IMR-90 (cell line): ENCODE measurements around the gene MRPL12. TPM values are rescaled to one million over a fixed set of nuclear protein-coding genes. Genes with fewer than 3 reads are reported as not detected.

Experiments used
- ATAC-seq: fragments of 200-7000 bp; cut with Tn5 transposase; 2 replicates; pipeline ENCODE4 v1.9.1; 2020; ENCODE audit warnings: low read depth, mild to moderate bottlenecking, moderate library complexity
- BruUV-seq: library from RNA; stranded (reverse); fragments of 400-500 nt; replicated peaks from 2 replicates; lab custom pipeline; 2021; lab: Mats Ljungman, UMichigan
- CTCF ChIA-PET: fragments of 300-600 bp; formaldehyde crosslinking; extraction: SDS; loops from one replicate; lab custom pipeline; 2021; ENCODE audit warnings: antibody characterized with exemption; lab: Yijun Ruan, JAX
- POLR2A ChIA-PET: fragments of 300-600 bp; sonication (Branson Sonifier 250); formaldehyde crosslinking; loops from one replicate; lab custom pipeline; 2022; ENCODE audit warnings: antibody characterized with exemption; ENCODE audit not compliant: unreplicated experiment; lab: Charles Lee
- DNase-seq: peaks from one replicate; pipeline ENCODE4 v3.0.0; 2013
- H2AFZ ChIP-seq: replicated peaks from 2 replicates; pipeline ENCODE3; 2013; ENCODE audit warnings: low read length, mild to moderate bottlenecking; ENCODE audit not compliant: poor library complexity
- H2AK5ac ChIP-seq: 2 replicates; pipeline ENCODE4 v1.6.1; 2013; ENCODE audit warnings: low read depth, low read length, inconsistent platforms
- H2AK9ac ChIP-seq: replicated peaks from 2 replicates; pipeline ENCODE3; 2013; ENCODE audit warnings: mild to moderate bottlenecking, low read depth, low read length, moderate library complexity; ENCODE audit not compliant: poor library complexity
- H2BK120ac ChIP-seq: 2 replicates; pipeline ENCODE4 v1.6.1; 2013; ENCODE audit warnings: low read depth, low read length, inconsistent platforms
- H2BK15ac ChIP-seq: 3 replicates; pipeline ENCODE4 v1.6.1; 2013; ENCODE audit warnings: low read depth, low read length, inconsistent platforms
- H2BK20ac ChIP-seq: 2 replicates; pipeline ENCODE4 v1.6.1; 2013; ENCODE audit warnings: low read depth, mild to moderate bottlenecking, inconsistent platforms, low read length, moderate library complexity
- H2BK5ac ChIP-seq: 2 replicates; pipeline ENCODE4 v1.6.1; 2013; ENCODE audit warnings: mild to moderate bottlenecking, low read depth, low read length, inconsistent platforms; ENCODE audit not compliant: poor library complexity, severe bottlenecking
- H3K14ac ChIP-seq: replicated peaks from 2 replicates; pipeline ENCODE4 v1.6.1; 2013; ENCODE audit warnings: low read depth, low read length, inconsistent platforms
- H3K18ac ChIP-seq: 2 replicates; pipeline ENCODE4 v1.6.1; 2013; ENCODE audit warnings: low read depth, low read length, control low read depth
- H3K23ac ChIP-seq: 2 replicates; pipeline ENCODE4 v1.6.1; 2013; ENCODE audit warnings: low read depth, low read length, inconsistent platforms
- H3K27ac ChIP-seq: 2 replicates; pipeline ENCODE4 v1.5.1; 2013; ENCODE audit warnings: mild to moderate bottlenecking, control low read depth, low read length; ENCODE audit not compliant: insufficient read depth
- H3K27me3 ChIP-seq: 2 replicates; pipeline ENCODE4 v1.6.1; 2013; ENCODE audit warnings: low read length; ENCODE audit not compliant: control insufficient read depth, insufficient read depth
- H3K36me3 ChIP-seq: 2 replicates; pipeline ENCODE4 v1.6.1; 2013; ENCODE audit warnings: low read length, mixed read lengths; ENCODE audit not compliant: control insufficient read depth, insufficient read depth
- H3K4ac ChIP-seq: 2 replicates; pipeline ENCODE4 v1.6.1; 2013; ENCODE audit warnings: low read depth, low read length, inconsistent platforms
- H3K4me1 ChIP-seq: 2 replicates; pipeline ENCODE4 v1.6.1; 2013; ENCODE audit warnings: low read length, mixed read lengths; ENCODE audit not compliant: control insufficient read depth, insufficient read depth
- H3K4me2 ChIP-seq: 2 replicates; pipeline ENCODE4 v1.6.1; 2013; ENCODE audit warnings: low read depth, mild to moderate bottlenecking, control low read depth, low read length, moderate library complexity
- H3K4me3 ChIP-seq: 2 replicates; pipeline ENCODE4 v1.5.1; 2013; ENCODE audit warnings: low read depth, mild to moderate bottlenecking, control low read depth, low read length, moderate library complexity; ENCODE audit not compliant: insufficient read depth
- H3K56ac ChIP-seq: 2 replicates; pipeline ENCODE4 v1.6.1; 2013; ENCODE audit warnings: low read length, inconsistent platforms; ENCODE audit not compliant: insufficient read depth; ENCODE audit errors: extremely low read depth
- H3K79me1 ChIP-seq, 2 experiments: 2 replicates each; pipeline ENCODE4 v1.6.1; 2013; ENCODE audit warnings: low read length in 2 of 2, inconsistent platforms in 1 of 2, low read depth in 1 of 2
- H3K9ac ChIP-seq: 2 replicates; pipeline ENCODE4 v1.6.1; 2013; ENCODE audit warnings: low read depth, low read length, control low read depth
- H3K9me1 ChIP-seq: 2 replicates; pipeline ENCODE4 v1.6.1; 2013; ENCODE audit warnings: low read length, inconsistent platforms; ENCODE audit not compliant: insufficient read depth
- H3K9me3 ChIP-seq: 2 replicates; pipeline ENCODE4 v1.6.1; 2013; ENCODE audit warnings: low read length; ENCODE audit not compliant: control insufficient read depth, insufficient read depth
- H4K20me1 ChIP-seq: 2 replicates; pipeline ENCODE4 v1.6.1; 2013; ENCODE audit warnings: low read length, inconsistent platforms; ENCODE audit not compliant: insufficient read depth
- H4K5ac ChIP-seq: 2 replicates; pipeline ENCODE4 v1.6.1; 2013; ENCODE audit warnings: mild to moderate bottlenecking, low read depth, low read length, control low read depth
- H4K8ac ChIP-seq, 2 experiments: 2 replicates each; pipeline ENCODE4 v1.6.1; 2013; ENCODE audit warnings: low read depth in 2 of 2, low read length in 2 of 2, control low read depth in 1 of 2, inconsistent platforms in 1 of 2
- H4K91ac ChIP-seq: 2 replicates; pipeline ENCODE4 v1.6.1; 2013; ENCODE audit warnings: low read depth, low read length, inconsistent platforms; ENCODE audit not compliant: insufficient read depth
- BHLHE40 ChIP-seq: fragments of 150-350 bp; IDR thresholded peaks from 2 replicates; pipeline ENCODE4 v1.6.1; 2016; ENCODE audit warnings: mild to moderate bottlenecking, low read depth, low read length
- CEBPB ChIP-seq: IDR thresholded peaks from 2 replicates; pipeline ENCODE4 v1.6.1; 2012; ENCODE audit warnings: low read depth, low read length, improper control_type of control experiment
- CHD1 ChIP-seq: IDR thresholded peaks from 2 replicates; pipeline ENCODE4 v1.6.1; 2012; ENCODE audit warnings: low read depth, low read length, improper control_type of control experiment
- FOS ChIP-seq: fragments of 150-350 bp; IDR thresholded peaks from 2 replicates; pipeline ENCODE4 v1.6.1; 2016; ENCODE audit warnings: low read depth, low read length
- MAFK ChIP-seq: IDR thresholded peaks from 2 replicates; pipeline ENCODE4 v1.6.1; 2012; ENCODE audit warnings: low read depth, low read length, improper control_type of control experiment
- MAZ ChIP-seq: IDR thresholded peaks from 2 replicates; pipeline ENCODE4 v1.6.1; 2012; ENCODE audit warnings: low read depth, mild to moderate bottlenecking, low read length, improper control_type of control experiment, moderate library complexity, borderline replicate concordance
- MXI1 ChIP-seq: IDR thresholded peaks from 2 replicates; pipeline ENCODE4 v1.6.1; 2012; ENCODE audit warnings: low read depth, mild to moderate bottlenecking, low read length, moderate library complexity, borderline replicate concordance
- NFE2L2 ChIP-seq: fragments of 150-350 bp; IDR thresholded peaks from 2 replicates; pipeline ENCODE4 v1.6.1; 2016; ENCODE audit warnings: low read depth, mild to moderate bottlenecking, low read length
- POLR2A ChIP-seq: IDR thresholded peaks from 2 replicates; pipeline ENCODE4 v1.6.1; 2012; ENCODE audit warnings: mild to moderate bottlenecking, low read depth, low read length
- RAD21 ChIP-seq: IDR thresholded peaks from 2 replicates; pipeline ENCODE4 v1.6.1; 2012; ENCODE audit warnings: low read length, improper control_type of control experiment
- RCOR1 ChIP-seq: IDR thresholded peaks from 2 replicates; pipeline ENCODE4 v1.6.1; 2012; ENCODE audit warnings: mild to moderate bottlenecking, low read length, improper control_type of control experiment; ENCODE audit not compliant: insufficient replicate concordance
- RFX5 ChIP-seq: IDR thresholded peaks from 2 replicates; pipeline ENCODE4 v1.8.0; 2012; ENCODE audit warnings: low read depth, mild to moderate bottlenecking, low read length, moderate library complexity
- WGBS, 2 experiments: methylation state at CpG; one replicate each; pipeline versions ENCODE4 v1.1.5 to v1.1.7; 2013; ENCODE audit warnings: missing lambda C conversion rate in 2 of 2; ENCODE audit not compliant: insufficient read length in 1 of 2; ENCODE audit errors: extremely low coverage in 2 of 2; 5-methylcytosine and 5-hydroxymethylcytosine counted together
- dilution Hi-C: fragments of 300-500 bp; cut with HindIII; formaldehyde crosslinking; loops from one replicate; pipeline ENCODE4 v1.14.3; 2018; ENCODE audit warnings: low sequenced_read_pairs; ENCODE audit not compliant: unreplicated experiment
- in situ Hi-C: fragments of 300-500 bp; cut with MboI; formaldehyde crosslinking; loops from 3 replicates; pipeline ENCODE4 v1.14.3; 2019; ENCODE audit warnings: low sequenced_read_pairs, inconsistent platforms, mixed read lengths
- intact Hi-C: fragments of 100-400 bp; cut with micrococcal nuclease; formaldehyde crosslinking; loops from 2 replicates; pipeline ENCODE4 v1.10.0; 2022
- polyA plus RNA-seq, 3 experiments: library from polyadenylated mRNA; depleted of rRNA; stranded (reverse); fragments of >200 nt; gene quantifications; 2 replicates each; pipeline ENCODE4 v1.2.3, GENCODE V29; 2012; ENCODE audit warnings: low replicate concordance in 1 of 3
- total RNA-seq: library from RNA; depleted of rRNA; stranded (reverse); fragments of >200 nt; gene quantifications from 2 replicates; pipeline ENCODE4 v1.2.3, GENCODE V29; 2012
- TF ChIP-seq, protein P1 (sequence below): conservative IDR thresholded peaks from 2 replicates; pipeline ENCODE4 v1.5.1; 2012; ENCODE audit warnings: mild to moderate bottlenecking, low read depth, low read length, improper control_type of control experiment
- TF ChIP-seq, protein P2 (sequence below): fragments of 150-350 bp; IDR thresholded peaks from 2 replicates; pipeline ENCODE4 v1.6.1; 2017; ENCODE audit warnings: mild to moderate bottlenecking, antibody characterized with exemption, low read length, low read depth
- TF ChIP-seq, protein P3 (sequence below): fragments of 150-350 bp; IDR thresholded peaks from 2 replicates; pipeline ENCODE4 v1.6.1; 2016; ENCODE audit warnings: low read depth, mild to moderate bottlenecking, low read length, moderate library complexity, borderline replicate concordance

Gene MRPL12
- total and polyA plus RNA-seq, 2 of the 4 experiments (the other 2 are of a cell fraction): 17.2 to 111 TPM

DNA sequence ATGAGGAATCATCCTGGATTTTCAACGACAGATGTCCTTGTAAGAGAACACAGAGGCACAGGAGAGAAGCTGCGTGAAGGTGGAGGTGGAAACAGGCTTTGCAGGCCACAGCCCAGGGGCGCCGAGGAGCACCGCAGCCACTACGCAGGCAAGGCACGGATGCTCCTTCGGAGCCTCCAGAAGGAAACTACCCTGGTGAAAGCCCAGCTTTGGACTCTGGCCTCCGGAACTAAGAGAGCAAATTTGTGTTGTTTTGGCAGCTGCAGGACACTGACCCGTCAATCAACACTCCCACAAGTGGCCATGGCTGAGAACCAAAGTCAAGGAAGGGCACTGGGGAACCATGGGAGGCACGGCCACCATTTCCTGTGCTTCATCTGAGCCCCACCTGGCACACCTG is 23.0 kb upstream of the MRPL12 start:
- ChIA-PET CTCF (no interaction called here), POLR2A (no interaction called here)
- Histone ChIP-seq H3K27ac (no peak overlapping the region), H4K8ac (no peak overlapping the region), H3K18ac (no peak overlapping the region), H4K91ac (no peak overlapping the region), H3K36me3 (peaks cover 6% of the 10 kb centered on the region), H3K4me3 (no peak overlapping the region), H2BK120ac (no peak overlapping the region), H2AK9ac (no peak overlapping the region), H3K4me1 (peaks cover 5% of the 10 kb centered on the region), H2BK20ac (no peak overlapping the region), H3K4me2 (no peak overlapping the region), H3K14ac (no peak overlapping the region), H4K20me1 (peaks cover 13% of the 10 kb centered on the region), H3K56ac (no peak overlapping the region), H3K9me3 (no peaks in the 10 kb centered on the region), H4K5ac (no peak overlapping the region), H2AFZ (no peak overlapping the region), H3K79me1 (peaks cover 26 to 71% of the 10 kb centered on the region in 2 experiments; a peak in 3 of 4 replicates), H3K9me1 (peaks cover 6% of the 10 kb centered on the region; the same call in 1 of the 2 replicates), H3K9ac (no peak overlapping the region), H2BK15ac (no peak overlapping the region), H2BK5ac (no peak overlapping the region), H3K27me3 (no peaks in the 10 kb centered on the region), H3K4ac (no peak overlapping the region), H3K23ac (no peak overlapping the region), H2AK5ac (no peak overlapping the region)
- in situ Hi-C loops: no loop called here
- dilution Hi-C loops: no loop called here
- ATAC-seq (no peak), DNase-seq (no peak)
- TF ChIP-seq POLR2A: no peak
- TF ChIP-seq, protein P1, sequence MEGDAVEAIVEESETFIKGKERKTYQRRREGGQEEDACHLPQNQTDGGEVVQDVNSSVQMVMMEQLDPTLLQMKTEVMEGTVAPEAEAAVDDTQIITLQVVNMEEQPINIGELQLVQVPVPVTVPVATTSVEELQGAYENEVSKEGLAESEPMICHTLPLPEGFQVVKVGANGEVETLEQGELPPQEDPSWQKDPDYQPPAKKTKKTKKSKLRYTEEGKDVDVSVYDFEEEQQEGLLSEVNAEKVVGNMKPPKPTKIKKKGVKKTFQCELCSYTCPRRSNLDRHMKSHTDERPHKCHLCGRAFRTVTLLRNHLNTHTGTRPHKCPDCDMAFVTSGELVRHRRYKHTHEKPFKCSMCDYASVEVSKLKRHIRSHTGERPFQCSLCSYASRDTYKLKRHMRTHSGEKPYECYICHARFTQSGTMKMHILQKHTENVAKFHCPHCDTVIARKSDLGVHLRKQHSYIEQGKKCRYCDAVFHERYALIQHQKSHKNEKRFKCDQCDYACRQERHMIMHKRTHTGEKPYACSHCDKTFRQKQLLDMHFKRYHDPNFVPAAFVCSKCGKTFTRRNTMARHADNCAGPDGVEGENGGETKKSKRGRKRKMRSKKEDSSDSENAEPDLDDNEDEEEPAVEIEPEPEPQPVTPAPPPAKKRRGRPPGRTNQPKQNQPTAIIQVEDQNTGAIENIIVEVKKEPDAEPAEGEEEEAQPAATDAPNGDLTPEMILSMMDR: no peak
- TF ChIP-seq RCOR1: no peak
- TF ChIP-seq, protein P2, sequence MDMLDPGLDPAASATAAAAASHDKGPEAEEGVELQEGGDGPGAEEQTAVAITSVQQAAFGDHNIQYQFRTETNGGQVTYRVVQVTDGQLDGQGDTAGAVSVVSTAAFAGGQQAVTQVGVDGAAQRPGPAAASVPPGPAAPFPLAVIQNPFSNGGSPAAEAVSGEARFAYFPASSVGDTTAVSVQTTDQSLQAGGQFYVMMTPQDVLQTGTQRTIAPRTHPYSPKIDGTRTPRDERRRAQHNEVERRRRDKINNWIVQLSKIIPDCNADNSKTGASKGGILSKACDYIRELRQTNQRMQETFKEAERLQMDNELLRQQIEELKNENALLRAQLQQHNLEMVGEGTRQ: no peak
- no peak for TF ChIP-seq BHLHE40
- TF ChIP-seq FOS: no peak
- TF ChIP-seq MXI1: no peak
- no peak for TF ChIP-seq CEBPB
- no peak for TF ChIP-seq CHD1
- TF ChIP-seq, protein P3, sequence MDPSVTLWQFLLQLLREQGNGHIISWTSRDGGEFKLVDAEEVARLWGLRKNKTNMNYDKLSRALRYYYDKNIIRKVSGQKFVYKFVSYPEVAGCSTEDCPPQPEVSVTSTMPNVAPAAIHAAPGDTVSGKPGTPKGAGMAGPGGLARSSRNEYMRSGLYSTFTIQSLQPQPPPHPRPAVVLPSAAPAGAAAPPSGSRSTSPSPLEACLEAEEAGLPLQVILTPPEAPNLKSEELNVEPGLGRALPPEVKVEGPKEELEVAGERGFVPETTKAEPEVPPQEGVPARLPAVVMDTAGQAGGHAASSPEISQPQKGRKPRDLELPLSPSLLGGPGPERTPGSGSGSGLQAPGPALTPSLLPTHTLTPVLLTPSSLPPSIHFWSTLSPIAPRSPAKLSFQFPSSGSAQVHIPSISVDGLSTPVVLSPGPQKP: no peak
- TF ChIP-seq RFX5: no peak
- no peak for TF ChIP-seq MAFK
- no peak for TF ChIP-seq RAD21
- TF ChIP-seq NFE2L2: no peak
- TF ChIP-seq MAZ: no peak
- intact Hi-C loops: no loop called here
- no TSS peak for BruUV-seq
- 85% methylated on average over 6 of the region's 11 CpGs; no CpG with 5 or more reads in 1 of the 2 experiments for WGBS, 2 experiments
